Right atrium auricular region (tissue), 2 donors: Measurements from ENCODE around the gene MAPK8. TPM values are rescaled to one million over a fixed set of nuclear protein-coding genes. Genes with fewer than 3 reads are reported as not detected.

ENCODE experiments used
- DNase-seq: peaks from one replicate; pipeline ENCODE4 v3.0.0-alpha.2; 2019; ENCODE audit warnings: low spot score
- H3K27ac ChIP-seq, 2 donors: fragments of 200-600 bp; sonication (generic); 1 replicate in 1 of 2; 2 replicates in 1 of 2; pipeline ENCODE4 v1.5.1; 2016 to 2019
- H3K27me3 ChIP-seq, 2 donors: fragments of 200-600 bp; sonication (generic); one replicate each; pipeline versions ENCODE4 v1.5.1 to v1.6.0; 2017 to 2019
- H3K36me3 ChIP-seq: fragments of 200-600 bp; sonication (generic); one replicate; pipeline ENCODE4 v1.5.1; 2016
- H3K4me1 ChIP-seq, 2 donors: fragments of 200-600 bp; sonication (generic); one replicate each; pipeline versions ENCODE4 v1.5.1 to v1.6.0; 2017 to 2019
- H3K4me3 ChIP-seq, 2 donors: fragments of 200-600 bp; sonication (generic); 1 replicate in 1 of 2; 2 replicates in 1 of 2; pipeline ENCODE4 v1.5.1; 2017 to 2019; ENCODE audit warnings: mild to moderate bottlenecking in 1 of 2, moderate library complexity in 1 of 2
- H3K9me3 ChIP-seq, 2 donors: fragments of 200-600 bp; sonication (generic); one replicate each; pipeline ENCODE4 v1.5.1; 2019
- total RNA-seq, 2 donors: library from RNA; depleted of rRNA; stranded (reverse); fragments of >200 nt; gene quantifications; one replicate each; pipeline ENCODE4 v1.1.0, GENCODE V29; 2016
- TF ChIP-seq, protein P1 (sequence below), 2 donors: fragments of 200-600 bp; sonication (generic); IDR thresholded peaks; one replicate each; pipeline ENCODE4 v1.5.1; 2019; ENCODE audit warnings: antibody characterized with exemption in 2 of 2

Gene MAPK8
- total RNA-seq, 2 donors from 2014 or later: 22.3 to 26.5 TPM

DNA sequence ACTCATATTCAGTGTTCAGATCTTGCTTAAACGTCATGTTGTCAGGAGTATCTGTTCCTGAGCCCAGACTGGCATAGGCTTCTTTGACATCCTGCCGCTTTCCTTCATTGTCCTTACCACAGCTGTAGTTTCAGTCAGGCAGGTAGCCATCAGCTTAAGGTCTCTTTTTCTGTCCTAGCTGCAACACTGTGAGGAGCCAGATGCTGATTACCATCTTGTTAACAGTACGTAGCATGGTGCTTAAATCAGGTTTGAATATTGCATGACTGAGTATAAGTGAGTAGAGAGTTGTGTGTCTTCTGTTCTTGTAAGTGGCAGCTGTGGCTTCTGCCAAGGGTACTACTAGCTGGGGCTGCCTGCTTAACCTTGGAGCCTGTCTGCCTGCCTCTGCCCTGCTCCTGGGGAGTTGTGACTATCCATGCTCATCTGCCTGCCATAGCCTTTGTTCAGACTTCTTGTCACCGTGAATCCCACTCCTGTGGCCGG, 92.6 kb downstream of the MAPK8 start:
- TF ChIP-seq, protein P1, sequence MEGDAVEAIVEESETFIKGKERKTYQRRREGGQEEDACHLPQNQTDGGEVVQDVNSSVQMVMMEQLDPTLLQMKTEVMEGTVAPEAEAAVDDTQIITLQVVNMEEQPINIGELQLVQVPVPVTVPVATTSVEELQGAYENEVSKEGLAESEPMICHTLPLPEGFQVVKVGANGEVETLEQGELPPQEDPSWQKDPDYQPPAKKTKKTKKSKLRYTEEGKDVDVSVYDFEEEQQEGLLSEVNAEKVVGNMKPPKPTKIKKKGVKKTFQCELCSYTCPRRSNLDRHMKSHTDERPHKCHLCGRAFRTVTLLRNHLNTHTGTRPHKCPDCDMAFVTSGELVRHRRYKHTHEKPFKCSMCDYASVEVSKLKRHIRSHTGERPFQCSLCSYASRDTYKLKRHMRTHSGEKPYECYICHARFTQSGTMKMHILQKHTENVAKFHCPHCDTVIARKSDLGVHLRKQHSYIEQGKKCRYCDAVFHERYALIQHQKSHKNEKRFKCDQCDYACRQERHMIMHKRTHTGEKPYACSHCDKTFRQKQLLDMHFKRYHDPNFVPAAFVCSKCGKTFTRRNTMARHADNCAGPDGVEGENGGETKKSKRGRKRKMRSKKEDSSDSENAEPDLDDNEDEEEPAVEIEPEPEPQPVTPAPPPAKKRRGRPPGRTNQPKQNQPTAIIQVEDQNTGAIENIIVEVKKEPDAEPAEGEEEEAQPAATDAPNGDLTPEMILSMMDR (IDR thresholded peaks at IDR 0.05): no peak
- DNase-seq: no peak
- H3K4me1 ChIP-seq: peaks cover 0 to 15% of the 10 kb centered on the region in 2 donors
- H3K36me3 ChIP-seq: no peaks in the 10 kb centered on the region
- no peaks in the 10 kb centered on the region for H3K27me3 ChIP-seq
- H3K27ac ChIP-seq: no peak overlapping the region
- no peak overlapping the region for H3K4me3 ChIP-seq
- no peaks in the 10 kb centered on the region for H3K9me3 ChIP-seq

DNA sequence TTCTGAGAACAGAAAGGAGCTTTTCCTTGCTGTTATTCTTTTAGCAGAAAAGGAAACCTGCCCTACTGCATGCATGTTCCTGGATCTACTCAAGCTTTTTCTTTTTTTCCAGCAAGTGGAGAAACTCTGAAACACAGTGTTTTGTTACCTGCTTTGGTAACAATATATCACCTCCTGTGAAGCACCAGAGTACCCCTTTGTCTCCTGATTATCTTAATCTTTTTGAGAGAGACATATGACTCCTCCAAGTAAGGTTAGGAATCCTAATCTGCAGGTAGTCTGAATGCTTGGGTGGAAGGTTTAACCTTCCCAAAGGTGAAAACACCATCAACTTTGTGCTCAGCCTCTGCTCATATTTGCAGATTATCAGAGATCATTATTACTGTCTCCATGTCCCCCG, 93.1 kb downstream of the MAPK8 start:
- Histone ChIP-seq H3K4me1 (peaks cover 0 to 15% of the 10 kb centered on the region in 2 donors), H3K27me3 (no peaks in the 10 kb centered on the region), H3K9me3 (no peaks in the 10 kb centered on the region), H3K36me3 (no peaks in the 10 kb centered on the region), H3K4me3 (no peak overlapping the region), H3K27ac (no peak overlapping the region)
- TF ChIP-seq, protein P1 (IDR thresholded peaks at IDR 0.05): no peak
- no peak for DNase-seq

DNA sequence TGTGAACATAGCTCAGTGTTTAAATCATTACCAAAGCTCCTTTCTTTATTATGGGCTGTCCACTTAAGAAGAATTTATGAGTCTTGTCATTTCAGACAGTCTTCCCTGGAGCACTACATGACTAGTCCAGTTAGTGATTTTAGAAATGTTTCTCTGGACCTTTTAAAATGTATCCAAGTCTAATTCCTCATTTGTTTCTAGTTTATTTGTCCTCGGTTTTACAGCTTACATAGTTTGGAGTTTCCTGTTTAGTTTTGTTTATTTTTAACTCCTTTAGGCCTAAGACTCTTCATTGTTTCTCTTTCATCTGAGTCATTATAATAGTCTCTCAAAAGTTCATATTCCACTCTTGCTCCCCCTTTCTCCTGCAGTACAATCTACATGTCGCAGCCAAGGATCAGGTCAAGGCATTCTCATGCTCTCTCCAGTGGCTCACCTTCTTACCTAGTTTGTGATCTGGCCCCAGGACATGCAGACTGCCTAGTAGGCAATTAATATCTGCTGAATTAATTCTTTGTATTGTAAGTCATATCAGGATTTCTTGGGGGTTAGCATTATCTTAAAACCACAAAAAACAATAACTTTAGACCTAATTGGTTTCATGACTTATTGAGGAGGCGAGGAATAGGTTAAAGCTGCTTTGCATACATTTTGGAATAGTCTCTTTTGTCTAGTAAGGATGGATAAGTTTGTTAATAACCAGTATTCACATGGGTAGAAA, 93.8 kb downstream of the MAPK8 start:
- DNase-seq: no peak
- Histone ChIP-seq H3K4me3 (no peak overlapping the region), H3K36me3 (no peaks in the 10 kb centered on the region), H3K4me1 (peaks cover 0 to 15% of the 10 kb centered on the region in 2 donors), H3K9me3 (no peaks in the 10 kb centered on the region), H3K27me3 (no peaks in the 10 kb centered on the region), H3K27ac (no peak overlapping the region)
- TF ChIP-seq, protein P1 (IDR thresholded peaks at IDR 0.05): no peak

DNA sequence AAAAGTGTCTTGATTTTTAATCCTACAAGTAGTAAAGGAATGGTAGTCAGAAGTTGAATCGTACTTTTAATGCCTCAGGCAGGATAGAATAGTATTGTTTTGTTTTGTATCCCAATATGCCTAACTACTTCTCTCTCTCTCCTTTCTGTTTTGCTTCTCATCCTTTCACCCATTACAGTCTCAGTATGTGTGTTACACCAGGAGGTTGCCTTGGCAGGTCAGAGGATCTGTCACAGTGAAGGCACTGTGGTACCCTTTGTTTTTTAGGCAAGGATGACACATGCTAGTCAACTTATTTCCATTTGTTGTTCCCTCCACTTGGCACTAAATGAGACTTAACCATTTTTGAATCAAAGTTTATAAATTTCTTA, 94.4 kb downstream of the MAPK8 start:
- no peak overlapping the region for H3K4me3 ChIP-seq
- no peaks in the 10 kb centered on the region for H3K9me3 ChIP-seq
- H3K27ac ChIP-seq: no peak overlapping the region
- H3K27me3 ChIP-seq: no peaks in the 10 kb centered on the region
- DNase-seq: no peak
- H3K4me1 ChIP-seq: peaks cover 0 to 15% of the 10 kb centered on the region in 2 donors
- H3K36me3 ChIP-seq: no peaks in the 10 kb centered on the region
- TF ChIP-seq, protein P1 (IDR thresholded peaks at IDR 0.05): no peak

DNA sequence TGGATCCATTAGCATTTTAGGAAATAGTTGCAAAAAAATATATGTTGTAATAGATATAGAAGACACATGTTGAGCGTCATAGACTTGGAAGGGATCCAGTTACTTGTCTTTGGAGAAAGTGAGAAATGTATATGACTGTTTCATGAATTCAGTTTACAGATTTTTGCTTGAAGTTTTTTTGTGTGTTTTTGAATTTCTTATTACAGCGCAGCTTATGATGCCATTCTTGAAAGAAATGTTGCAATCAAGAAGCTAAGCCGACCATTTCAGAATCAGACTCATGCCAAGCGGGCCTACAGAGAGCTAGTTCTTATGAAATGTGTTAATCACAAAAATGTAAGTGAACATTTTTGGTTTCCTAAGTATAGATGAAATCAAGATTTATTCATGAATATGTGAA, 98.2 kb downstream of the MAPK8 start:
- no peaks in the 10 kb centered on the region for H3K9me3 ChIP-seq
- H3K27me3 ChIP-seq: no peaks in the 10 kb centered on the region
- H3K27ac ChIP-seq: no peak overlapping the region
- peaks cover 0 to 9% of the 10 kb centered on the region in 2 donors for H3K4me1 ChIP-seq
- no peaks in the 10 kb centered on the region for H3K36me3 ChIP-seq
- no peak overlapping the region for H3K4me3 ChIP-seq
- no peak for DNase-seq
- TF ChIP-seq, protein P1 (IDR thresholded peaks at IDR 0.05): no peak

DNA sequence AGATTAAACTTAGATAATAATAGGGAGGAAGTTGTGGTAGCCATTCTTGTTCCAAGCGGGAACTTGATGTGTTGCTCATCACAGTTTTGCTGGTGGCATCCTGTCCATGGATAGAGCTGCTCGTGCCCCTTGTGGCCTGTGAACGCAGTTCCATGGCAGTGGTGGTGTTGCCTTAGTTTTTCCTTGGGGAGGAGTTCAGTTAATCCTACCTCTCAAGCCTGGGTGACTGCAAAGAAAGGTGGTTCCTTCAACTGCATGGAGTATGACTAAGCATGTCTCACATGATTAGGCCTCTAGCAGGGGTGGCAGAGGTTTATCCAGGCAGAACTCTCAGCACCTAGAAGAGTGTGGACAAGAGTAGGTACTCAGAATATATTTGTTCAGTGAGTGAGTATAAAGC, 99.7 kb downstream of the MAPK8 start:
- H3K27ac ChIP-seq: no peak overlapping the region
- no peaks in the 10 kb centered on the region for H3K9me3 ChIP-seq
- no peak overlapping the region for H3K4me3 ChIP-seq
- peaks cover 12% of the 10 kb centered on the region for H3K36me3 ChIP-seq
- DNase-seq: no peak
- H3K27me3 ChIP-seq: no peaks in the 10 kb centered on the region
- TF ChIP-seq, protein P1 (IDR thresholded peaks at IDR 0.05): no peak
- peaks cover 0 to 4% of the 10 kb centered on the region in 2 donors for H3K4me1 ChIP-seq
